Umbilical cord (tissue), 2 donors: Measurements from ENCODE around the gene RANBP10. TPM values are rescaled to one million over a fixed set of nuclear protein-coding genes. Genes with fewer than 3 reads are reported as not detected.

Source experiments
- DNase-seq: peaks from one replicate; pipeline ENCODE4 v3.0.0-alpha.2; 2015; ENCODE audit warnings: low spot score
- total RNA-seq: library from RNA; depleted of rRNA; stranded (reverse); fragments of >200 nt; gene quantifications from one replicate; pipeline ENCODE4 v1.2.3, GENCODE V29; 2014; ENCODE audit warnings: low replicate concordance; ENCODE audit not compliant: insufficient read depth

The RANBP10 gene
- total RNA-seq, 1 donor from 2014 or later: 2.4 TPM

DNA sequence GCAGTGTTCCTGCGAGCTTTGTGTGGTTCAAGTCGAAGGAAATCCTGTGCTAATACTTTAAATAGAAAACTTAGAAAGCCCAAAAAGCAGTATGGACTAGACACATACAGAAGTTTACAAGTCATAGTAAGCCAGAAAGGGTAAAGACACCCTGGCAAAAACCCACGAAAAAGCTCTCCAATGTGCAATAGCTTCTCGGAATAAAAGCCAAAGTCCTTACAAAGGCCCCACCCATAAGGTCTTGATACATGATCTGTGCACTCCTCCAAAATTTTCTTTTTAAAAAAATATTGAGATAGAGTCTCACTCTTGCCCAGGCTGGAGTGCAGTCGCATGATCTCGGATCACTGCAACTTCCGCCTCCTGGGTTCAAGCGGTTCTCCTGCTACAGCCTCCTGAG is 129.4 kb downstream of the RANBP10 start:
- DNase-seq: no peak

GRCh38 chr16:67676516-67676915 is 129.8 kb downstream of the RANBP10 start:
- no peak for DNase-seq

DNA sequence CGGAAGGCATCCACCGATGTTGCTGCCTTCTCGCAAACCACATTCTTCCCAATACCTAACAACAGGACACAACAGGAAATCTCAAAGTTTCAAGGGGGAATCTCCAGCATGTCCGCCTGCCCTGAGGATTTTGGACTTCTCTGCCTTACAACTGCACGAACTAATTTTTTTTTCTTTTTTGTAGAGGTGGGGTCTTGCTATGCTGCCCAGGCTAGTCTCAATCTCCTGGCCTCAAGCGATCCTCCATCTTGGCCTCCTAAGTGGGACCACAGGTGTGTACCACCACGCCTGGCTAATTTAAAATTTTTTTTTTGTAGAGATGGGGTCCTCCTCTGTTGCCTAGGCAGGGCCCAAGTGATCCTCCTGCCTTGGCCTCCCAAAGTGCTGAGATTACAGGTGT is 130.4 kb downstream of the RANBP10 start:
- no peak for DNase-seq

- no peak for DNase-seq
These were observed 130.8 kb downstream of the RANBP10 start for GRCh38 chr16:67675579-67675935.

DNA sequence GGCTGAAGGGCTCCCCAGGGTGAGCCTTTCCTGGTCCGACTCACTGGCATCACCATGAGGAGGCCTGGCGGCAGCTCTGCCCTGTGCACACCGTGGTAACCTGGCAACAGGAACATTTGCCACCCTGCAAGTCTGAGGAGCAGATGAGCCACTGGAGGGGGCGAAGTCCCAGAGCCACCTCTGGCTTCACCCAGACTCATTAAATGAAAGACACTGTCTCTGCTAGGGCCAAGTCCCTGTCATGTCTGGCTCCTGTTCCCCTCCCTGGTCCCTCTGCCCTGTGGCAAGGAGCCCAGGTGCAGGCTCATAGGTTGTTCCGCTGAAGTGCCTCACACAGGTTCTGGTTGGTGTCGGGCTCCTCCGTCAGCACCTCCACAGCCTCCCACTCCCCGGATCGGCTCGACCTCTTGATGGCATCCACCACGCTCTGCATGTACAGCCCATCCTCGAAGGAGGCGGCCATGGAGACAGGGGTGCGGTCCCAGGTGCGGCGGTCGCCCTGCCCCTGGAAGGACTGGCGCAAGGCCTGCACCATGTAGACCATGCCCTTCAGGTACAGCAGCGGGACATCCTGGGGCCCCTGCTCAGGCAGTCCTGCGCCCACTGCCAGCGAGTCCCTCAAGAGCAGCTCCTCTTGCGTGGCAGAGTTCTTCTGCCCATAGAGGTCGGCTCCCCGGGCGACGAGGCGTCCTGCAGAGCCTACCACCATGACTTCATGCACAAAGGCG is 131.3 kb downstream of the RANBP10 start:
- DNase-seq: no peak

DNA sequence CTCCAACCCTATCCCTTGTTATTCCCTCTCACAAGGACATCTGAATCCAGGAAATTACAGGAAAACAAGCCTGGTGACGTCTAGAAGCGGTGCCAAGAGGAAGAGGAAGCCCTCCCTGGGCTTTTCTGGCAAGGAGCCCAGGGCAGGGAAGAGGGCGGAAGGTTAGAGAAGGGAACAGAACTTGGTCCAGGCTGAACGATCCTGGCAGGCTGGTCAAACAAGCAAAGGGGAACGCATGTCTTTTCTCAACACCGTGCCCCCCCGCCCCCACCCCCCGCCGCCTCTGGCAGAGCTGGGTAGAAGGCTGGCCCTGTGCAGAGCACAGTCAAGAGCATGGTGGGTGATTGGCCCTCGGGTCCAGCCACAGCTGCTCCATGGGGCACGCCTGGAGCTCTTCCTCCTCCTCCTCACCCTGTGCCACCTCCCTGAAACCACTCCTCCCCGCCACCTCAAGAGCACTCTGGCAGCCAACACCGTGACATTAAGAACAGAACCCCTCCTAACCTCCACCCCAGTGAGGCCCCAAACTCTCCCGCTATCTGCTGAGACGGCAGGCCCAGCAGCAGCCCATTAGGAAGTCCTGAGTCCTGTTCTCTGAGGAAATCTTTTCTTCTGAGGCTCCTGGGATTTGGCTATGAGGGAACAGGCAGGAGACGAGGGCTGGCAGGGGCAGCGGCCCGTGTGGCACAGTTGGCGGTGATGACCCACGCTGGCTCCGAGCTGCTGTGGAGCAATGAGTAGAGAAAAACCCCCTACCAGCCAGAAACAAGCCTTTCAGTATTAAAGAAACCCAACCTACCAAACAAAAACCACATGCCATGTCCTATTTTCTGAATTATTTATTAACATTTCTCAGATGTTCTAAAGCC is 132.4 kb downstream of the RANBP10 start:
- peak; percentile 70 for DNase-seq

Other genes with a start within 250 kb of the RANBP10 start
- 31.1 TPM for gene CTCF, start 244.0 kb downstream of the RANBP10 start, total RNA-seq
- 0.48 TPM for gene CARMIL2, start 161.4 kb downstream of the RANBP10 start, total RNA-seq
- gene ACD, start 146.3 kb downstream of the RANBP10 start, total RNA-seq: 11.3 TPM
- gene PARD6A, start 145.6 kb downstream of the RANBP10 start, total RNA-seq: 1.9 TPM
- gene ENKD1, start 139.8 kb downstream of the RANBP10 start, total RNA-seq: 5.1 TPM
- 1.7 TPM for gene C16orf86, start 139.7 kb downstream of the RANBP10 start, total RNA-seq
- gene GFOD2, start 87.2 kb downstream of the RANBP10 start, total RNA-seq: 14.0 TPM
- 0.24 TPM for gene TSNAXIP1, start 329 bp upstream of the RANBP10 start, total RNA-seq
- 32.3 TPM for gene THAP11, start 35.8 kb upstream of the RANBP10 start, total RNA-seq
- gene NUTF2, start 40.4 kb upstream of the RANBP10 start, total RNA-seq: 112 TPM
- 70.1 TPM for gene CENPT, start 41.1 kb upstream of the RANBP10 start, total RNA-seq
- 79.0 TPM for gene EDC4, start 66.5 kb upstream of the RANBP10 start, total RNA-seq
- not detected for gene NRN1L, start 78.3 kb upstream of the RANBP10 start, total RNA-seq
- gene PSKH1, start 86.7 kb upstream of the RANBP10 start, total RNA-seq: 11.3 TPM
- 0.48 TPM for gene CTRL, start 125.3 kb upstream of the RANBP10 start, total RNA-seq
- 29.9 TPM for gene PSMB10, start 130.3 kb upstream of the RANBP10 start, total RNA-seq
- gene LCAT, start 137.6 kb upstream of the RANBP10 start, total RNA-seq: 22.1 TPM
- gene SLC12A4, start 162.1 kb upstream of the RANBP10 start, total RNA-seq: 40.0 TPM
- not detected for gene DPEP3, start 173.9 kb upstream of the RANBP10 start, total RNA-seq
- gene DPEP2, start 192.9 kb upstream of the RANBP10 start, total RNA-seq: 5.1 TPM
- gene DPEP2NB, start 209.4 kb upstream of the RANBP10 start, total RNA-seq: not detected
- gene DDX28, start 216.7 kb upstream of the RANBP10 start, total RNA-seq: 12.3 TPM
- gene DUS2, start 216.7 kb upstream of the RANBP10 start, total RNA-seq: 5.8 TPM